Measurements from ENCODE around the gene RAPGEF4. TPM values are rescaled to one million over a fixed set of nuclear protein-coding genes. Genes with fewer than 3 reads are reported as not detected.

Gene RAPGEF4
- under 1 TPM; 0.19 to 0.65 TPM for total RNA-seq

GRCh38 chr2:172735582-172736423 lies at the start of gene RAPGEF4:
Gene RAPGEF4 (plus strand): TSS chr2:172735845. CDS start chr2:172735984, 139 bp downstream.
- H3K36me3 Mint-ChIP-seq (ENCODE audit: insufficient read depth in 2 of 2) = no peaks in the 10 kb centered on the region
- peak within 1 kb of the TSS; percentile 66 to 71 for H3K4me3 Mint-ChIP-seq
- DNase-seq (peak; percentile 29 to 37), ATAC-seq (replicated peaks in 1 of 2) (peak; percentile 76 to 77)
- no peaks in the 10 kb centered on the region for H3K9me3 Mint-ChIP-seq
- peaks cover 6% of the 10 kb centered on the region for H3K4me1 Mint-ChIP-seq (ENCODE audit: low read depth)
- H3K27ac Mint-ChIP-seq = no peak within 1 kb of the TSS
- peaks cover 60% of the 10 kb centered on the region for H3K27me3 Mint-ChIP-seq (ENCODE audit: low read depth)

GRCh38 chr2:172693037-172693436 lies 42.6 kb upstream of the RAPGEF4 start:
- H3K36me3 Mint-ChIP-seq (ENCODE audit: insufficient read depth in 2 of 2) = peaks cover 4 to 5% of the 10 kb centered on the region in 2 donors
- H3K4me1 Mint-ChIP-seq (ENCODE audit: low read depth) = peaks cover 47% of the 10 kb centered on the region
- peak overlapping the region in 1 of 2 donors; percentile 18 for H3K4me3 Mint-ChIP-seq
- peak; percentile 95 to 96 for ATAC-seq (replicated peaks in 1 of 2)
- no peaks in the 10 kb centered on the region for H3K27me3 Mint-ChIP-seq (ENCODE audit: low read depth)
- no peak overlapping the region for H3K27ac Mint-ChIP-seq
- peak; percentile 35 to 64 for DNase-seq
- H3K9me3 Mint-ChIP-seq = peaks cover 1% of the 10 kb centered on the region in 2 donors

- peaks cover 2% of the 10 kb centered on the region in 2 donors for H3K36me3 Mint-ChIP-seq (ENCODE audit: insufficient read depth in 2 of 2)
- ATAC-seq (replicated peaks in 1 of 2) (no peak), DNase-seq (no peak)
- H3K27ac Mint-ChIP-seq = no peak overlapping the region
- peaks cover 54% of the 10 kb centered on the region for H3K4me1 Mint-ChIP-seq (ENCODE audit: low read depth)
- peaks cover 1% of the 10 kb centered on the region in 2 donors for H3K9me3 Mint-ChIP-seq
- no peaks in the 10 kb centered on the region for H3K27me3 Mint-ChIP-seq (ENCODE audit: low read depth)
- H3K4me3 Mint-ChIP-seq = peak overlapping the region in 1 of 2 donors; percentile 8
Observed at GRCh38 chr2:172693529-172694455, 41.9 kb upstream of the RAPGEF4 start.

- DNase-seq (no peak), ATAC-seq (replicated peaks in 1 of 2) (no peak)
- Mint-ChIP-seq H3K27ac (no peak overlapping the region), H3K27me3 (ENCODE audit: low read depth) (no peaks in the 10 kb centered on the region), H3K4me3 (no peak overlapping the region), H3K36me3 (ENCODE audit: insufficient read depth in 2 of 2) (peaks cover 0 to 1% of the 10 kb centered on the region in 2 donors), H3K9me3 (no peaks in the 10 kb centered on the region), H3K4me1 (ENCODE audit: low read depth) (peaks cover 33% of the 10 kb centered on the region)
Observed at GRCh38 chr2:172697296-172697695, 38.3 kb upstream of the RAPGEF4 start.

GRCh38 chr2:172698041-172698863 lies 37.4 kb upstream of the RAPGEF4 start:
- Mint-ChIP-seq H3K27ac (no peak overlapping the region), H3K4me1 (ENCODE audit: low read depth) (peaks cover 24% of the 10 kb centered on the region), H3K9me3 (no peaks in the 10 kb centered on the region), H3K36me3 (ENCODE audit: insufficient read depth in 2 of 2) (peaks cover 0 to 1% of the 10 kb centered on the region in 2 donors), H3K4me3 (peak overlapping the region; percentile 0 to 3), H3K27me3 (ENCODE audit: low read depth) (no peaks in the 10 kb centered on the region)
- peak; percentile 96 to 98 for ATAC-seq (replicated peaks in 1 of 2)
- DNase-seq = peak; percentile 18 to 35

GRCh38 chr2:172701250-172701649 lies 34.4 kb upstream of the RAPGEF4 start:
- Mint-ChIP-seq H3K4me3 (no peak overlapping the region), H3K27me3 (ENCODE audit: low read depth) (no peaks in the 10 kb centered on the region), H3K9me3 (no peaks in the 10 kb centered on the region), H3K36me3 (ENCODE audit: insufficient read depth in 2 of 2) (peaks cover 0 to 1% of the 10 kb centered on the region in 2 donors), H3K4me1 (ENCODE audit: low read depth) (peaks cover 15% of the 10 kb centered on the region), H3K27ac (no peak overlapping the region)
- DNase-seq (no peak), ATAC-seq (replicated peaks in 1 of 2) (no peak)

- no peak for ATAC-seq (replicated peaks in 1 of 2)
Observed at GRCh38 chr2:172702451-172702850, 33.2 kb upstream of the RAPGEF4 start.

GRCh38 chr2:172704072-172704936 lies 31.3 kb upstream of the RAPGEF4 start:
- ATAC-seq (replicated peaks in 1 of 2) = no peak
- peaks cover 16% of the 10 kb centered on the region for H3K27me3 Mint-ChIP-seq (ENCODE audit: low read depth)

More at GRCh38 chr2:172702451-172702850, 33.2 kb upstream of the RAPGEF4 start:
- peaks cover under 1% of the 10 kb centered on the region for H3K27me3 Mint-ChIP-seq (ENCODE audit: low read depth)
- no peaks in the 10 kb centered on the region for H3K9me3 Mint-ChIP-seq
- peaks cover 13% of the 10 kb centered on the region for H3K4me1 Mint-ChIP-seq (ENCODE audit: low read depth)
- no peak for DNase-seq
- no peak overlapping the region for H3K27ac Mint-ChIP-seq
- no peak overlapping the region for H3K4me3 Mint-ChIP-seq
- H3K36me3 Mint-ChIP-seq (ENCODE audit: insufficient read depth in 2 of 2) = peaks cover 0 to 1% of the 10 kb centered on the region in 2 donors

GRCh38 chr2:172705352-172705751 lies 30.3 kb upstream of the RAPGEF4 start:
- Mint-ChIP-seq H3K9me3 (no peaks in the 10 kb centered on the region), H3K4me1 (ENCODE audit: low read depth) (no peaks in the 10 kb centered on the region), H3K36me3 (ENCODE audit: insufficient read depth in 2 of 2) (peaks cover 0 to 1% of the 10 kb centered on the region in 2 donors), H3K4me3 (no peak overlapping the region), H3K27ac (no peak overlapping the region), H3K27me3 (ENCODE audit: low read depth) (peaks cover 16% of the 10 kb centered on the region)
- DNase-seq (no peak), ATAC-seq (replicated peaks in 1 of 2) (no peak)

More at GRCh38 chr2:172704072-172704936, 31.3 kb upstream of the RAPGEF4 start:
- H3K4me1 Mint-ChIP-seq (ENCODE audit: low read depth) = no peaks in the 10 kb centered on the region
- no peak for DNase-seq
- no peak overlapping the region for H3K27ac Mint-ChIP-seq
- peaks cover 0 to 1% of the 10 kb centered on the region in 2 donors for H3K36me3 Mint-ChIP-seq (ENCODE audit: insufficient read depth in 2 of 2)
- H3K9me3 Mint-ChIP-seq = no peaks in the 10 kb centered on the region
- no peak overlapping the region for H3K4me3 Mint-ChIP-seq

- no peaks in the 10 kb centered on the region for H3K4me1 Mint-ChIP-seq (ENCODE audit: low read depth)
- ATAC-seq (replicated peaks in 1 of 2) = no peak
- H3K27ac Mint-ChIP-seq = no peak overlapping the region
- DNase-seq = no peak
- no peaks in the 10 kb centered on the region for H3K36me3 Mint-ChIP-seq (ENCODE audit: insufficient read depth in 2 of 2)
- peaks cover 16% of the 10 kb centered on the region for H3K27me3 Mint-ChIP-seq (ENCODE audit: low read depth)
- no peaks in the 10 kb centered on the region for H3K9me3 Mint-ChIP-seq
- no peak overlapping the region for H3K4me3 Mint-ChIP-seq
Observed at GRCh38 chr2:172708247-172708646, 27.4 kb upstream of the RAPGEF4 start.

- no peak for ATAC-seq (replicated peaks in 1 of 2)
- no peaks in the 10 kb centered on the region for H3K4me1 Mint-ChIP-seq (ENCODE audit: low read depth)
- H3K9me3 Mint-ChIP-seq = no peaks in the 10 kb centered on the region
- H3K4me3 Mint-ChIP-seq = no peak overlapping the region
- H3K36me3 Mint-ChIP-seq (ENCODE audit: insufficient read depth in 2 of 2) = no peaks in the 10 kb centered on the region
- H3K27me3 Mint-ChIP-seq (ENCODE audit: low read depth) = peaks cover 16% of the 10 kb centered on the region
- DNase-seq = no peak
- H3K27ac Mint-ChIP-seq = no peak overlapping the region
Observed at GRCh38 chr2:172709566-172710291, 25.9 kb upstream of the RAPGEF4 start.

All from activated T-cell treated with anti-CD3 and anti-CD28 coated beads, Interleukin-2, amount 50 U/mL, for 72 hours (primary cell).